Neural cell (in vitro differentiated cells): ENCODE data around the gene TRIO. TPM values are rescaled to one million over a fixed set of nuclear protein-coding genes. Genes with fewer than 3 reads are reported as not detected.

Source experiments
- H2AFZ ChIP-seq: fragments of 200-600, 300-800 bp; sonication (generic), shearing (Covaris generic); 2 replicates; pipeline ENCODE4 v1.6.0; 2014; ENCODE audit warnings: low read depth, mild to moderate bottlenecking, antibody characterized with exemption, low read length, moderate library complexity
- H3F3A ChIP-seq: fragments of 200-600 bp; shearing (Covaris generic); 2 replicates; pipeline ENCODE4 v1.6.1; 2016; ENCODE audit warnings: mild to moderate bottlenecking, moderate library complexity, mixed read lengths, antibody characterized with exemption, low read length; ENCODE audit not compliant: insufficient read depth, poor library complexity, severe bottlenecking
- H3K27ac ChIP-seq: fragments of 200-600, 300-800 bp; sonication (generic), shearing (Covaris generic); 2 replicates; pipeline ENCODE4 v1.5.1; 2014; ENCODE audit warnings: mild to moderate bottlenecking, low read length, moderate library complexity
- H3K27me3 ChIP-seq: fragments of 300-800, 200-600 bp; sonication (generic), shearing (Covaris generic); 2 replicates; pipeline ENCODE4 v1.6.0; 2014; ENCODE audit warnings: mild to moderate bottlenecking, low read depth, low read length, moderate library complexity; ENCODE audit not compliant: insufficient read depth
- H3K36me3 ChIP-seq: fragments of 300-800, 200-600 bp; sonication (generic), shearing (Covaris generic); 2 replicates; pipeline ENCODE4 v1.5.1; 2014; ENCODE audit warnings: mild to moderate bottlenecking, antibody characterized with exemption, low read length, moderate library complexity; ENCODE audit not compliant: insufficient read depth
- H3K4me2 ChIP-seq: fragments of 300-800, 200-600 bp; sonication (generic), shearing (Covaris generic); 2 replicates; pipeline ENCODE4 v1.6.0; 2014; ENCODE audit warnings: mild to moderate bottlenecking, low read length
- H3K4me3 ChIP-seq: fragments of 300-800, 200-600 bp; sonication (generic), shearing (Covaris generic); 2 replicates; pipeline ENCODE4 v1.5.1; 2014; ENCODE audit warnings: mild to moderate bottlenecking, low read length, moderate library complexity
- H3K79me2 ChIP-seq: fragments of 200-600 bp; shearing (Covaris generic); replicated peaks from 2 replicates; pipeline ENCODE4 v1.6.0; 2014; ENCODE audit warnings: mild to moderate bottlenecking, low read length, moderate library complexity; ENCODE audit not compliant: insufficient read depth
- H3K9ac ChIP-seq: fragments of 300-800, 200-600 bp; sonication (generic), shearing (Covaris generic); 2 replicates; pipeline ENCODE4 v1.6.1; 2016; ENCODE audit warnings: mild to moderate bottlenecking, low read length, mixed read lengths
- H3K9me2 ChIP-seq: fragments of 200-600 bp; shearing (Covaris generic); 2 replicates; pipeline ENCODE4 v1.6.1; 2016; ENCODE audit warnings: mild to moderate bottlenecking, low read length, mixed read lengths; ENCODE audit not compliant: insufficient read depth
- H3K9me3 ChIP-seq: fragments of 200-600, 300-800 bp; sonication (generic), shearing (Covaris generic); 2 replicates; pipeline ENCODE4 v1.6.1; 2016; ENCODE audit warnings: mild to moderate bottlenecking, mixed run types, low read length, moderate library complexity, mixed read lengths
- H4K20me1 ChIP-seq: fragments of 200-600 bp; shearing (Covaris generic); 2 replicates; pipeline ENCODE4 v1.6.1; 2016; ENCODE audit warnings: mild to moderate bottlenecking, mixed run types; ENCODE audit not compliant: insufficient read depth
- CTCF ChIP-seq: fragments of 450-650 bp; IDR thresholded peaks from 2 replicates; pipeline ENCODE4 v1.5.1; 2014; ENCODE audit warnings: antibody characterized with exemption, mild to moderate bottlenecking, moderate library complexity; ENCODE audit not compliant: poor library complexity, severe bottlenecking
- EP300 ChIP-seq: fragments of 450-650 bp; conservative IDR thresholded peaks from 2 replicates; pipeline ENCODE4 v1.6.1; 2014; ENCODE audit warnings: antibody characterized with exemption, mild to moderate bottlenecking, moderate library complexity; ENCODE audit not compliant: poor library complexity, severe bottlenecking
- EZH2 ChIP-seq: fragments of 200-600, 300-800 bp; shearing (Covaris generic), sonication (generic); IDR thresholded peaks from 2 replicates; pipeline ENCODE4 v1.6.1; 2014; ENCODE audit warnings: antibody characterized with exemption, low read length, borderline replicate concordance, mild to moderate bottlenecking; ENCODE audit not compliant: insufficient read depth, poor library complexity, severe bottlenecking
- MXI1 ChIP-seq: fragments of 450-650 bp; conservative IDR thresholded peaks from 2 replicates; pipeline ENCODE4 v1.6.1; 2014; ENCODE audit warnings: antibody characterized with exemption, mild to moderate bottlenecking; ENCODE audit not compliant: poor library complexity, severe bottlenecking
- POLR2AphosphoS5 ChIP-seq: IDR thresholded peaks from 2 replicates; pipeline ENCODE4 v1.6.1; 2012
- RAD21 ChIP-seq: fragments of 450-650 bp; conservative IDR thresholded peaks from 2 replicates; pipeline ENCODE4 v1.6.1; 2014; ENCODE audit warnings: antibody characterized with exemption, mild to moderate bottlenecking, moderate library complexity
- SMC3 ChIP-seq: fragments of 450-650 bp; conservative IDR thresholded peaks from 2 replicates; pipeline ENCODE4 v1.6.1; 2014; ENCODE audit warnings: antibody characterized with exemption, mild to moderate bottlenecking, moderate library complexity; ENCODE audit not compliant: poor library complexity
- TAF1 ChIP-seq: IDR thresholded peaks from 2 replicates; pipeline ENCODE4 v1.6.1; 2012; ENCODE audit warnings: low read depth
- polyA plus RNA-seq: library from polyadenylated mRNA; depleted of rRNA; stranded (reverse); fragments of >200 nt; gene quantifications from 2 replicates; pipeline ENCODE4 v1.2.3, GENCODE V29; 2014
- TF ChIP-seq, protein P1 (sequence below): IDR thresholded peaks from 2 replicates; pipeline ENCODE4 v1.6.1; 2012; ENCODE audit warnings: borderline replicate concordance

TRIO gene
- polyA plus RNA-seq, 1 donor from 2014 or later = 168 TPM

- Histone ChIP-seq H3K9ac (no peak overlapping the region), H3F3A (no peaks in the 10 kb centered on the region), H3K27me3 (no peaks in the 10 kb centered on the region), H3K27ac (no peak overlapping the region), H2AFZ (no peak overlapping the region), H3K36me3 (peaks cover 13% of the 10 kb centered on the region), H3K4me2 (no peak overlapping the region), H3K4me3 (no peak overlapping the region), H4K20me1 (no peaks in the 10 kb centered on the region), H3K9me3 (no peaks in the 10 kb centered on the region), H3K79me2 (no peaks in the 10 kb centered on the region), H3K9me2 (no peaks in the 10 kb centered on the region)
- TF ChIP-seq CTCF (no peak), EP300 (no peak), POLR2AphosphoS5 (no peak), EZH2 (no peak), MXI1 (no peak), SMC3 (no peak), TAF1 (no peak), RAD21 (no peak)
- TF ChIP-seq, protein P1, sequence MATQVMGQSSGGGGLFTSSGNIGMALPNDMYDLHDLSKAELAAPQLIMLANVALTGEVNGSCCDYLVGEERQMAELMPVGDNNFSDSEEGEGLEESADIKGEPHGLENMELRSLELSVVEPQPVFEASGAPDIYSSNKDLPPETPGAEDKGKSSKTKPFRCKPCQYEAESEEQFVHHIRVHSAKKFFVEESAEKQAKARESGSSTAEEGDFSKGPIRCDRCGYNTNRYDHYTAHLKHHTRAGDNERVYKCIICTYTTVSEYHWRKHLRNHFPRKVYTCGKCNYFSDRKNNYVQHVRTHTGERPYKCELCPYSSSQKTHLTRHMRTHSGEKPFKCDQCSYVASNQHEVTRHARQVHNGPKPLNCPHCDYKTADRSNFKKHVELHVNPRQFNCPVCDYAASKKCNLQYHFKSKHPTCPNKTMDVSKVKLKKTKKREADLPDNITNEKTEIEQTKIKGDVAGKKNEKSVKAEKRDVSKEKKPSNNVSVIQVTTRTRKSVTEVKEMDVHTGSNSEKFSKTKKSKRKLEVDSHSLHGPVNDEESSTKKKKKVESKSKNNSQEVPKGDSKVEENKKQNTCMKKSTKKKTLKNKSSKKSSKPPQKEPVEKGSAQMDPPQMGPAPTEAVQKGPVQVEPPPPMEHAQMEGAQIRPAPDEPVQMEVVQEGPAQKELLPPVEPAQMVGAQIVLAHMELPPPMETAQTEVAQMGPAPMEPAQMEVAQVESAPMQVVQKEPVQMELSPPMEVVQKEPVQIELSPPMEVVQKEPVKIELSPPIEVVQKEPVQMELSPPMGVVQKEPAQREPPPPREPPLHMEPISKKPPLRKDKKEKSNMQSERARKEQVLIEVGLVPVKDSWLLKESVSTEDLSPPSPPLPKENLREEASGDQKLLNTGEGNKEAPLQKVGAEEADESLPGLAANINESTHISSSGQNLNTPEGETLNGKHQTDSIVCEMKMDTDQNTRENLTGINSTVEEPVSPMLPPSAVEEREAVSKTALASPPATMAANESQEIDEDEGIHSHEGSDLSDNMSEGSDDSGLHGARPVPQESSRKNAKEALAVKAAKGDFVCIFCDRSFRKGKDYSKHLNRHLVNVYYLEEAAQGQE = no peak
These were observed 324.1 kb downstream of the TRIO start for GRCh38 chr5:14467251-14467650.

DNA sequence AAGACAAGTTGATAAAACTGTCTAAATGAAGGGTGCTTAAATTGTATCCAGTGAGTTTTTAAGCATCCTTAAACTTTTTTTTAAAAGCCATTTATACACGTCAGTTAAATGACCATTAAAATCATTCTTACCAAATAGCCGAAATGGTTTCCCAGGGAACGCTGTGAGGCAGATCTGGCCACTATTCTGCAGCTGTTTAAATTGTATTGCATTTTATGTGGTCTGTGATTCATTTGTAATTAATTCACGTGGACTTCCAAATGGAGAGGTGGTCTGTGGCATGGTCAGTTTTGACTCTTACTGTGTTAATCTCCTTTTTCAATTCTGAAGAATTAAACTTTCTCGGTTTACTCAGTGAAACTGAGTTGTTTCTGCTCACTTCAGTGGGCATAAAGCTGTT lies 324.7 kb downstream of the TRIO start:
- Histone ChIP-seq H3K4me3 (no peak overlapping the region), H3K27ac (no peak overlapping the region)

More for the DNA sequence above, 324.7 kb downstream of the TRIO start:
- H3K27me3 ChIP-seq = no peaks in the 10 kb centered on the region
- no peaks in the 10 kb centered on the region for H3K9me2 ChIP-seq
- H3F3A ChIP-seq = no peaks in the 10 kb centered on the region
- H3K79me2 ChIP-seq = no peaks in the 10 kb centered on the region
- TF ChIP-seq SMC3 = no peak
- no peak for TF ChIP-seq RAD21
- no peak overlapping the region for H2AFZ ChIP-seq
- H3K9ac ChIP-seq = no peak overlapping the region
- peaks cover 14% of the 10 kb centered on the region for H3K36me3 ChIP-seq
- H3K9me3 ChIP-seq = no peaks in the 10 kb centered on the region
- no peak overlapping the region for H3K4me2 ChIP-seq
- no peaks in the 10 kb centered on the region for H4K20me1 ChIP-seq
